GM20431 (cell line): ENCODE results near the gene CDH22.

Experiments
- in situ Hi-C: fragments of 300-500 bp; cut with MseI, MboI; formaldehyde crosslinking; loops from one replicate; pipeline ENCODE4 v1.15.0; 2020; ENCODE audit warnings: low sequenced_read_pairs; ENCODE audit not compliant: unreplicated experiment

The CDH22 gene

DNA sequence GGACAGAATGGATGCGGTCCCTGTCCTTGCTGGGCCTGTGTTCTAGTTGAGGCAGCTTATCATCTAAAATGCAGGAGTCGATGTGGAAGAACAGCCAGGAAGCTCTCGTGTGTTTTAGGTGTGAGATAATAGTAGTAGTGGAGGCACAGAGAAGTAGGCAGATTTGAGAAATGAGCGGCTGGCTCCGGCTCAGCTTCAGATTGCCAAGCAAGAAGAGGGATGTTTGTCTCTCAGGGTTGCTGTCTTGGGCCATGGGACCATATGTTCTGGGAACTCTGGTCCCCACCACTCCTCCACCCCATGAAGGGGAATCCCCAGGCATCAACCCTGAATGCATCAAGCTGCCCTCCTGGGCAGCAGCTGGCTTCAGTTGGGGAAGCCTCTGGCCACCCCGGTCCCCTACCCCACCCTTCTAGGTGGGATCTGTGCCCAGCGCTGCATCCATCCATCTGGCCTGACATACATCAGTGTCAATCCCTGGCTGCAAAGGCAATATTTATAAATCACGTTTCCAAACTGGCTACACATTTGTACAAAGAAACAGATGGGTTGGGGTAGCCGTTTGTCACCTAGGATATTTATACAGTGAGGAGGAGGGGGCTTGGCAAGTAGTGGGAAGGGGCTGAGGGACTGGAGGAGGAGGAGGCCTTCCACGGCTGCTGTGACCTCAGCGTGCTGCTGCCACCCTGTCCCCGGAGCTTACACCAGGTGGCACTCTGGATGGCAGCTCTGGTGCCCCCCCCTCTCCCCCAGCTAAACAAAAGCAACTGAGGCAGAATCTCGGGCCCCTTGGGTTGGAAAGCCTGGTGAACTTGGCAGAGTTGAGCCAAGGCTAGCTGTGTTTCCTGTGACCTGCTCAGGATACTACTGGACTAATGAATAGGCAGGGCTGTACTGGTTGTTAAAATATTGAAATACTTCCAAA lies 125.8 kb downstream of the CDH22 start:
- in situ Hi-C loops: no loop called here

DNA sequence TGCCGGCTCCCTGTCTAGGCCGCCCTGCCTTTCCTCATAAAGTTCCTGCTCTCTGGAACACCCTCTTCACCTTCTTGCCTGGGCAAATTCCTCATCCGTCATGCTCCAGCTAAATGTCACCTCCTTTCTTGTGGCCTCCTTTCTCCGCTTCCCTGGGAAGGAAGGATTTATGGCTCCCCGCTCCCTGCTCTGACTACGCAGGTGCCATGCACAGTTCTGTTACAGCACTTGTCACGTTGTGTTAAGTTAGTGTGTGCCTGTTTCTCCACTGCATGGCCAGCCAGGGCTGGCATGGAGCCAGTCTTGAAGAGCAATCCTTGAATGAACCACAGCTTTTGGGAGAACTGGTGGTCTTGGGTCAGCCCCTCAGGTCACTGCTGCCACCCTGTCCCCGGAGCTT lies 128.4 kb downstream of the CDH22 start:
- in situ Hi-C loops: no loop called here

DNA sequence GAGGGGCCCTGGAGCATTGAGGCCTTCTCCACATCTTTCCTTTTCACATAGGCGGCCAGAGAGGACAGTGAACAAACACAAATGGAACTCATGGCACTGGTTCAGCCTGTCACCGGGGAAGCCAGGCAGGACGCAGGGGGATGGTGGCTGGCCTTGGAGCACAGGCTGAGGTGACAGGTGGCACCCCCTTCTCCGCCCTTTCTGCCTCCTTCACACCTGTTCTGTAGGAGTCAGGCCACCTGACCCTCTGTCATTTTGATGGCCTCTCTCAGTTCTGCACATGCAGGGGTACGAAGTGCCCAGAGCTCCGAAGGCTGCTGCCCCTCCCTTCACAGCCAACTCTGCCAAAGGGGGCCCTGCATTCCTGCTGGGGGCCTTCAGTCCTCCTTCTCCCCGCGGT lies 129.4 kb downstream of the CDH22 start:
- in situ Hi-C loops: no loop called here

DNA sequence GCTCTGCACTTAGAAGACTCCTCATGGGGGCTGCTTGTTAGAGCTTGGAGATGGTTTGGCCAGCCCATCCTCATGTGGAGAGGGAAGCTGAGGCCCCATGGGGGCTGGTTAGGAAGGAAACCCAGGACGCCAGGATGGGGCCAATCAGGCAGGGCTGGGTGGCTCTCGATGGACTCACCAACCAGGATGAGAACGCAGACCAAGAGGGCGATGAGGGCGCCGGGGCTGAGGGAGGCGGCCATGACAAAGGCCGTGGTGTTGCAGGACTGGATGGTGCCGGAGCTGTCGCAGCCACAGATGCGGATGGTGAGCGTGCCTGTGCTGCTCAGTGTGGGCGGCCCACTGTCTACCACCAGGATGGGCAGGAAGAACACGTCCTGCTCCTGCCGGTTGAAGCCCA lies 130.5 kb downstream of the CDH22 start:
- in situ Hi-C loops: no loop called here

DNA sequence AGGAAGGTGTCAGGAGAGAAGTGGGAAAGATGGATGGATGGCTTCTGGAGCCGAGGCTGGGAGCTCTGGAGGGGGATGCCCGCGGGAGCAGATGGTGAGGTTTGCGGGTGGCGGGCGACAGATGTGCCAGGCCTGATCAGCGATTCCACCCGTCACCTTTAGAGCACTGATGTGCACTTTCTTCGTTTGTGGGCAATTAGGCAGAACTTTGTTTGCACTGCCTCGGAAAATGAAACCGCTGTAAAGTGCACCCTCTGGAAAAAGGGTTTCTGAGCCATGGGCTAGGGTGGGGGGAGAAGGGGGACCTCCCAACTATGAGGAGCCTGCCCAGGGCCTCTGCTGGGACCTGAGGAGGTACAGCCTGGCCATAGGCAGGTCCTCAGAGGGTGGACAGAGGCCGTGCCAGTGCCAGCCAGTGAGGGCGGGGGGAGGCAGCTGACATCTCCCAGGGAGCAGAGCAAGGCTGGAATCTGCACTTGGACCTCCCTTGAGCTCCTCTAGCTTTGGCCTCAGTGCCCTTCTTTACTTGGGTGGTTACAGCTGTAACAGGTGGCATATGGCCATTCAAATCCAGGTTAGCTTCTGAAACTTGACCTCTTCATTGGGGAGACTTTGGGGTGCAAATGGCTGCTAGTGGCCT lies 131.4 kb downstream of the CDH22 start:
- in situ Hi-C loops: no loop called here

DNA sequence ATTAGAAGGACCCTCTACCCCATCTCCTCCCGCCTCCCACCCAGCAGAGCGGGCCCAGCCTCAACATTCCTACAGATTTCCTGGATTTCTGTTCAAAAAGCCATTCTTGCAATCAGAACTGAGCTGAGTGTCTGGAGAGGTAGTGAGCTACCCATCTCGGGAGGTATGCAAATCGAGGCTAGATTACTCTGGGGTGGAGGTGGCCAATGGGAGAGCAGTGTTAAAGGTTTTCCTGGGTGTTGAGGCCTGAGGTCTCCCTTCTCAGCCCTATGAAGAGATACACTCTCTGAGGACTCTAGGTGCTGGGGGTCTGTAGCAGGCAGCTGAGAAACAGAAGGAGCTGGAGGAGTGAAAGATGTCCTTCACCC lies 133.2 kb downstream of the CDH22 start:
- in situ Hi-C loops: no loop called here

DNA sequence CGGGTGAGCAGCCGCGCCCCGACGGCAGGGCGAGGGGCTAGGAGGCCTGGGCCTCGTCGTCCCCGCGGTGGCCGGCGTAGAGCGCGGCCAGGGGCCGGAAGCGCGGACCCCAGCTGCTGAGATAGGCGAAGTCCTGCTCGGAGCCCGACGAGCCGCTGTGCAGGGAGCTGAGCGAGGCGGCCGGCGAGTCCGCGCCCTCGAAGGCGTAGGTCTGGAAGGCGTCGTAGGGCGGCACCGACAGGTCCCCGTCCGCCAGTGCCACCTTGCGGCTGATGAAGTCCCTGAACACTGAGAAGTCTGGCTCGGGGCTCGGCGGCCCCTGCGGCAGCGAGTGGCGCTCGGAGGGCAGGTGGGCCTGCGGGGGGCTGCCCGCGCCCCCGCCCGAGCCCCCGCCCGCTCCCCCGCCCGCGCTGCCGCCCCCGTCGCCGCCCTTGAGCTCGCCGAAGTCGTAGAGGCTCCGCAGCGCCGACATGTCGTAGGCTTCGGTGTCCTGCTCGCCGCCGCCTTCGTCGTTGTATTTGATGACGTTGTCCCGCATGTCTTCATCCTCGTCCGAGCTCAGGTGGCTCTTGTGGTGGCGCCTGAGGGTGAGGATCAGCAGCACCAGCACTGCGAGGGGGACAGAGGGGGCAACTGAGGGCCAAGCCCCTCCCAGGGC lies 133.7 kb downstream of the CDH22 start:
- in situ Hi-C loops: no loop called here

DNA sequence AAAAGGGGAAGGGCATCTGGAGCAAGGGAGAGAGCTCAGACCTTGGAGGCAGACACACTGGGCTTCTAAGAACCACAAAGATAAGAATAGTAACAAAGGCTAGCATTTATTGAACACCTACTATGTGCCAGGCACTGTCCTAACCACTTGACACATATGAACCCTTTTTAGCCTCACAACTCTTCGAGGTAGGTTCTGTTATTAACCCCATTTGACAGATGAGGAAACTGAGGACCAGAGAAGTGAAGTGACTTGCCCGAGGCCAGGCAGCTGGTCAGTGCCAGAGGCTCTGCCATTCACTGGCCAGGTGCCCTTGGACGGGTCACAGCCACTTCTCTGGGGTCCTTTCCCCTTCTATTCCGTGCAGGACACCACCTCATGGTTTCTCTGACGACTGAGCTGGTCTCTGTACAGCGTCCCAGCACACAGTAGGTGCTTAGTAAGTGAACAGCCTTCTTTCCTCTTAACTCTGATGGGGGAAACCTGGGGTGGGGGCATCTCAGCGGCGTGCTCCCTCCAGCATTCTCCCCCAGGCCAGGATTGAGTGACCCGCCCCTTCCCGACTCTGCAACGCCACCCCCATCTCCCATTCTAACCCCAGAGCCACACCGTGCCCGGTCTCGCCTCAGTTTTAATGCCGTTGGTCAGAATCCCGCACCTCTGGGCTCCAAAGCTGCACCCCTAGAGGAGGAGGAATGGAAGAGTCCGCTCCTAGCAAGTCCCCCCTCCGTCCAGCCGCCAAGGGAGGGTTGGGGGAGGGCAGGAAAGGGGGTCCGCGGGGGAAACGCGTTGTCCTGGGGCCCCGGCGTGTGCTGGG lies 134.4 kb downstream of the CDH22 start:
- in situ Hi-C loops: no loop called here

DNA sequence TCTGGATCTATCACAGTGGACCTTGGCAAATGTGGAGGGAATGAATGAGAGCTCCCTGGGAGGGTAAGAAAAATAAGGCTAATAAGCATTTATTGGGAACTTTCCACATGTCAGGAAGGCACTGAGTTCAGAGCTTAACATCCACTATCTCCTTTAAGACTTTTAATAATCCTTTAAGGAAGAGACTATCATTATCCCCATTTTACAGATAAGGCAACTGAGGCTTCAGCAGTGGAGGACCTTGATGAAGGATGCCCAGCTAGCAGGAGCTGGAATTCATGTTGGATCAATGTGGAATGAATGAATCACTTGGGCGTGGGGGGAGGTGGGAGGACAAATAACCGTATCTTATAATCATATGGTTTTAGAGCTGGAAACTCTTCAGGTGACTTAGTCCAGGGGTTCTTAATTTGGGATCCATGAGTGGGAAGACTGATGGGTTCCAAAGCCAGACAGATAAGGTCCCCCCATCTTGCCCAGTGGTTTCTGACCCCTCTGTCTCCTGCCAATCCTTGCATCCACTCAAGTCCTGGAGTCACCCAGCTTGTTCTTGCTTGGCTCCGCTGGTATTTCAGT lies 135.2 kb downstream of the CDH22 start:
- in situ Hi-C loops: no loop called here

DNA sequence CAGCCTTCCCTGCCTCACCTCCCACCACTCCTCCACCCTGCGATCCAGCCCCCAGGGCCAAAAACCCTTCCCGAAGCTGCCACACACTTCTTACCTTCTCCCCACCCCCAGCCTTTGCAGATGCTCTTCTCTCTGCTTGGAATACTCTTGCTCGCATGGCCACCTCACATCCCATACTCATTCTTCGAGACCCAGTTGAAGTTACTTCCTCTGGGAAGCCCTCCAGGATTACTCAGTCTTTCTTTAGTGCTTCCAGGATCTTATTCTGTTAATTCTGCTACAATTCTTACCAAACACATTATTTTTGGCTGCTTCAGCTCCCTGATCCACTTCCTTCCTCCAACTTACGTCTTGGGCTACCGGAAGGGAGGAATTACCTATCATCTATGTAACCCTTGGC lies 135.8 kb downstream of the CDH22 start:
- in situ Hi-C loops: no loop called here

DNA sequence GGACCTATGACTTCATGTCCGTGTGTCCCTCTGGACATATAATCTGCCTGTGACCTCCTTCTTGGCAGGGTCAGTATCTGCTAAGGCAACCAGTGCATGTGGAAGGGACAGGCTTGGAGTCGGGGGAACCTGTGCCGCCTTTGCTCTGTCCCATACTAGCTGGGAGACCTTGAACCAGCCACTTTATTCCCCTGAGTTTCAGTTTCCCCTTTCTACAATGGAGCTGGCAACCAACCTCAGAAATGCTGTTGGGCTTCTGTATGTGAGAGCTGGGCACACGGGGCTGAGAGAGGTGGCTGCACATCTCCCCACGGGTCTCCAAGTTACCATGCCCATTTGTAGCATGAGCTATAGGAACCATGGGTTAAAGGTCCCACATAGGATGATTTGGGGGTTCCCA lies 136.4 kb downstream of the CDH22 start:
- in situ Hi-C loops: no loop called here

DNA sequence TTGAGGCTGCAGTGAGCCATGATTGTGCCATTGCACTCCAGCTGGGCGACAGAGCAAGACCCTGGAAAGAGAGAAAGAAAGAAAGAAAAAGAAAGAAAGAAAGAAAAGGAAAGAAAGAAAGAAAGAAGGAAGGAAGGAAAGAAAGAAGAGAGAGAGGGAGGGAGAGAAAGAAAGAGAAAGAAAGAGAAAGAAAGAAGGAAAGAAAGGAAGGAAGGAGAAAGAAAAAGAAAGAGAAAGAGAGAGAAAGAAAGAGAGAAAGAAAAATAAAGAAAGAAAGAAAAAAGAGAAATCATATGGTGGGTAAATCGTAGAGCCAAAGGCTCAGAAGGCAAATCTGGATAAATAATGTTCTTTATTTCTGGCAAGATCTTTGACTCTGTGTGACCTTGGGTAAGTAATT lies 136.8 kb downstream of the CDH22 start:
- in situ Hi-C loops: no loop called here

DNA sequence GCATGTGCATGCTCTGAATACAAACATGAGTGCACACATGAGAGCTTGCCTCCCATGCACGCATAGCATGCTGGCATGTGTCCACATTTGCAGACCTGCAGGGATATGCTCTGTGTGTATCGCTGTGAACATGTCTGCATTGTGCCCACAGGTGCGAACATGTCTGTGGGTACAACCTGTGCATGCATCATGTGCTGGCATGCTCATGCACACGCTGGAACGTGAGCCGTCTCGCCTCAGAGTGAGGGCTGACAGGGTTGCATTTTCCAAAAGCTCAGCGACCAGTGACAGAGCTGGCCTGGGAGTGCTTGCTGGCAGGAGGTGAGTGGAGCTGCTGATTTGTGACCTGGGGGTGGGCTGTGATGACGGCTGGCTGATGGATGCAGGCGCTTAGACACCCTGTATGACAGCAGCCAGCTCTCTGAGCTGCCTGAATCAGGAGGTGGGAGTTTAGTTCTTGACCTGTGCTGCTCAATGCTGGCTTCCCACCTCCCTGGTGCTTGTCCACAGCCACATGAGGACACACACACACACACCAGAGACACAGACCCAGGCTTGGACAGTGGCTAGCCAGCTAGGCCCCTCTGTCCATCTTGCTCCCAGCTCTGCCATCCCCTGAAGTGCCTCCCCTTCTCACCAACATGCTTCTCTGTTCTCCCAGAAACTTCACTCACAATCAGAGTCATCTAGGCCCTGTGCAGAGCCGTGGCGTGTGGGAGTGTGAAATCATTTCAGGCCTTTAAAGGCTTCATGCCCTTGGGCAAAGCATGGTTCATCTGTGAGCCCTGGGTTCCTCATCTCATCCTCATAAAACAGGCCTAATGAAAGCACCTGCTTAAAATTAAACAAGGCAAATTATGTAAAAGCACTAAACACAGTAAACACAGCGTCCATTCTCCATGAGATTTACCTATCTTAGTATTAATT lies 138.8 kb downstream of the CDH22 start:
- in situ Hi-C loops: no loop called here

DNA sequence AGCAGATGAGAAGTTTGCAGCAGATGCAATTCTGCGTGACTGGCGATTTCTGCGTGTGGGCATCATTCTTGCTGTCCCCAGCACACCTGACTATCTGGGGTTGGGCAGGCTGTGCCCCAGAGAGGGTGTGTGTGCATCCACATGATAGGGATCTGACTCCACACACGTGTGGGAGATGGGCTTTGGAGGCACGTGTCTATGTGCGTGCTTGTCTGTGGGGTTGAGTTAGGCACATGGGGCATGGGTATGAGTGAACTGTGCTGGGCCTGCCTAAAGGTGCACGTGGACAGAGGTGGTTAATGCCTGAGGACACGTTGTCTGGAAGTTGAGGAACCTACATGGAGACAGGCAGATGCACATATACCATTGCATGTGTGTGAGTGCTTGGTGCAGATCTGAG lies 139.9 kb downstream of the CDH22 start:
- in situ Hi-C loops: no loop called here

DNA sequence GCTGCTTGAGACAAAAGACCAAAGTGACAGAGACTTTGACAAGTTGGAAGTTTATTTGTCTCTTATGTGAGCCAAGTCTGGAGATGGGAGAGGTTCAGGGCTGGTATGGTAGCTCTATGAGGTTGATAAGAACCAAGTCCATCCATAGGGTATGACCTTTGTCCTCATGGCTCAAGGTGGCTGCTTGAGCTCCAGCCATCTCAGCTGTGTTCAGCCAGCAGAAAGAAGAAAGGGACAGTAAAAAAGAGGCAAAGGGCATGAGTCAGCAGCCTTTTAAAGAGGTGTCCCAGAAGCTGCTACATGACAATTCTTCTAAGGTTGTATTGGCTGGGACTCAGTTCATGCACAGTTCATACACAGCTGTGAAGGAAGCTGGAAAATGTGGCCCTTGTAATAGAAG lies 141.2 kb downstream of the CDH22 start:
- in situ Hi-C loops: no loop called here

DNA sequence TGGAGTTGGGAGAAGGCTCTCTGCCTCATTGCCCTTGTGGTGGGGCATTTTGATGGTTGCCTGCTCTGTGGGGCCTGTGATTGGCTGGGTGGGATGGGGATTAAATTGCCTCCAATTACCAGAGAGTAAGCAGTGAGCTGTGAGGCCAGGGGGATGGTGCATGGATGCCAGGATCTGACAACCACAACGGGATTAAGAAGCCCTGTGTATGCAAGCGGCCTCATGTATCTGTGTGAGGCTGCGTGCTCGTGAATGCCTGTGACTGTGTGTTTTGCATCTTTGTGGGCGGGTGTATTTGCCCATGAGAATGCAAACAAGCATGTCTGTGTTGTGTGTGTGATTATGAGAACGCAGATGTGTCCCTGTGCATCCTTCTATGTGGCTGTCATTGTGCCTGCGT lies 144.0 kb downstream of the CDH22 start:
- in situ Hi-C loops: no loop called here

DNA sequence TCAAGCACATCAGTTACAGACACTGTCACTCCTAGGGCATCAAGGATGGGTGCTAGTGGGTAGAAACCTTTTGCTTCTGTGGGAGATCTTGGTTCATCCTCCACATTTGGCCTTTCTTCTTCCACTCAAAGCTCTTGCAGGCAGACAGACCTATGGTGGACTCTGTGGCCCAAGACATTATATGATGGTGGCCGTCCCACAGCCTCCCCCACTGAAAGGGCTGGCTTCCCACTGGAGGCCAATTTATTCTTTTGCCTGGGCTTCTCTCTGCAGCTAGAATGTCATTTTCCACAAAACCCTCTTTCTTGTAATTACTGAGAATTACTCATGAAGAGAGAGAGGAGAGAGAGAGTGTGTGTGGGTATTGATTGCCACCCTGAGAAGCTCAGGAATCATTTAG lies 146.4 kb downstream of the CDH22 start:
- in situ Hi-C loops: no loop called here

DNA sequence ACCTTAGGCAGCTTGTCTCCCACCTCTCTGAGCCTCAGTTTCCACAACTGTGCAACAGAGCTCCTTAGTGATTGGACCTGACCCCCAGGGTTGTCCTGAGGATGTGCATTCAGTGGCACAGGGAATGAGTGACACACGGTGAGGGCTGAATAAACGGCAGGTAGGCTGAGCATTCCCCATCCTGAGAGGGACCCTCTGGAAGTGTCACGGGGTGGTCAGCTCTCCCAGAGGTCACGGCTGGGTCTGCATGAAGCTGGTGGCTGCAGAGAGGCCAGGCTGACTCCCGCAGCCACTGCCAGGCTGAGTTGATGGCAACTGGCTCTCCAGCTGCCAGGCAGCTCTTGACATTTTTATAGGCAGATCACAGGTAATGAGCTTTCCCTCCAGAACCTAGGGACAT lies 147.6 kb downstream of the CDH22 start:
- in situ Hi-C loops: no loop called here
